NCI-H1417 treated with DMSO at 0.1 percent for 48 hours (cell line): Measurements from ENCODE around the gene HBA2.
"Not testable (repeated sequence)": the region's sequence is repeated elsewhere in the genome, so short reads cannot be mapped to it uniquely, and the experiment has no call there.

Source experiments
- DNase-seq: peaks from one replicate; lab custom pipeline; 2025; lab: John Stamatoyannopoulos, UW

HBA2 gene

DNA sequence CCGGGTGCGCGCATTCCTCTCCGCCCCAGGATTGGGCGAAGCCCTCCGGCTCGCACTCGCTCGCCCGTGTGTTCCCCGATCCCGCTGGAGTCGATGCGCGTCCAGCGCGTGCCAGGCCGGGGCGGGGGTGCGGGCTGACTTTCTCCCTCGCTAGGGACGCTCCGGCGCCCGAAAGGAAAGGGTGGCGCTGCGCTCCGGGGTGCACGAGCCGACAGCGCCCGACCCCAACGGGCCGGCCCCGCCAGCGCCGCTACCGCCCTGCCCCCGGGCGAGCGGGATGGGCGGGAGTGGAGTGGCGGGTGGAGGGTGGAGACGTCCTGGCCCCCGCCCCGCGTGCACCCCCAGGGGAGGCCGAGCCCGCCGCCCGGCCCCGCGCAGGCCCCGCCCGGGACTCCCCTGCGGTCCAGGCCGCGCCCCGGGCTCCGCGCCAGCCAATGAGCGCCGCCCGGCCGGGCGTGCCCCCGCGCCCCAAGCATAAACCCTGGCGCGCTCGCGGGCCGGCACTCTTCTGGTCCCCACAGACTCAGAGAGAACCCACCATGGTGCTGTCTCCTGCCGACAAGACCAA is at the start of gene HBA2:
TSS of gene HBA2 (plus strand) at position 503 of the 568 bp plus-strand sequence. CDS start at position 540, 37 bp downstream.
- DNase-seq = not testable (repeated sequence)

DNA sequence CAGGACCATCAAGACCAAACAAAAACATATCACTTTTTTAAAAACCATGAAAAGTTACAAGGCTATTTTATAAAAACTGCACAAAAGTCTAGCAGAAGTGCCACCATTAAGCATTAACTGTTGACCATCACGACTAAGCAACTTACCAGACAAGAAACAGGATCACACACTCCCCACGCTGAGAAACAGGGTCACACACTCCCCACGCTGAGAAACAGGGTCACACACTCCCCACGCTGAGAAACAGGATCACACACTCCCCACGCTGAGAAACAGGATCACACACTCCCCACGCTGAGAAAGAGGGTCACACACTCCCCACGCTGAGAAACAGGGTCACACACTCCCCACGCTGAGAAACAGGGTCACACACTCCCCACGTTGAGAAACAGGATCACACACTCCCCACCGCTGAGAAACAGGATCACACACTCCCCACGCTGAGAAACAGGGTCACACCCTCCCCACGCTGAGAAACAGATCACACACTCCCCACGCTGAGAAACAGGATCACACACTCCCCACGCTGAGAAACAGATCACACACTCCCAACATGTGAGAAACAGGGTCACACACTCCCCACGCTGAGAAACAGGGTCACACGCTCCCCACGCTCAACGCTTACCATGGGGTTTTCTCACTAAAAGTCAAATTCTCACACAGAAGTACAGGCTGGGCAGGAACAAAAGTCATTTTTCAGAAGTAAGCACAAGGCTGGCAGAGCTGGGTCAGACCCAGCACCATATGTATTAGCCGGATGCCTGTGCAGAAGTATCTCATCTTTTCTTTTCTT is 48.9 kb upstream of the HBA2 start:
- DNase-seq = not testable (repeated sequence)

DNA sequence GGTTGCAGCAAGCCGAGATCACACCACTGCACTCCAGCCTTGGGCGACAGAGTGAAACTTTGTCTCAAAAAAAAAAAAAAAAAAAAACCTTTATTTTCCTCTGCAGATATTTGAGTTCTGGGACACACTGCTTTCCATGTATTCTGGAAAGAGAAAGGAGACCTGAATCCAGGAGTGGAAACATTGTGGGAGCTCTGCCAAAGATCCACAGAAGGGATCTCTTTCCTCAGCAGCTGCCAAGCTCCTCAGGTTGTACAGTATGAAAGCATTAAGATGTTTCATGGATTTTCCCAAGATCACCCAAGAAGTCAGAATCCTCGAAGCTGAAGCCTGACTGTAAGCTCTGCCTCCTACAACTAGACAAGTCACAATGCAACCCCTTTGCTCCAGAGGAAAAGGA is 47.7 kb upstream of the HBA2 start:
- no peak for DNase-seq

DNA sequence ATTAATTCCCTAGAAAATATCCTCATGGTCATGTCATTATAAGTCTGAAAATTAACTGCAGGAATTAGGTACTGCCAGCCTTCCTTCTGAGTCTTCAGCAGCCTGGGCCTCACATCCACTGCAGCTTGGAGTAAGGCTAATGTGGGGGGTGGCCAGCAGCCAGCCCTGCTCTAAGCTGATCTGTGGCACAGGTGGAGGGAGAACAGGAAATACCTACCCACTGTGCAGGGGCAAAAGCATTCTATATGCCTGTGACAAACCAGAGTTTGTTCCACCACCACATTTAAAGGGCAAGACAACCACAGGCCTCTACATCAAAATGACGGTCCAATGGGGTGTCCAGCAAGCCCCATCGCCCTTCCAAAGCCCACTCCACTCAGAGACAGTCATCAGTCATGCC is 43.6 kb upstream of the HBA2 start:
- DNase-seq = no peak

DNA sequence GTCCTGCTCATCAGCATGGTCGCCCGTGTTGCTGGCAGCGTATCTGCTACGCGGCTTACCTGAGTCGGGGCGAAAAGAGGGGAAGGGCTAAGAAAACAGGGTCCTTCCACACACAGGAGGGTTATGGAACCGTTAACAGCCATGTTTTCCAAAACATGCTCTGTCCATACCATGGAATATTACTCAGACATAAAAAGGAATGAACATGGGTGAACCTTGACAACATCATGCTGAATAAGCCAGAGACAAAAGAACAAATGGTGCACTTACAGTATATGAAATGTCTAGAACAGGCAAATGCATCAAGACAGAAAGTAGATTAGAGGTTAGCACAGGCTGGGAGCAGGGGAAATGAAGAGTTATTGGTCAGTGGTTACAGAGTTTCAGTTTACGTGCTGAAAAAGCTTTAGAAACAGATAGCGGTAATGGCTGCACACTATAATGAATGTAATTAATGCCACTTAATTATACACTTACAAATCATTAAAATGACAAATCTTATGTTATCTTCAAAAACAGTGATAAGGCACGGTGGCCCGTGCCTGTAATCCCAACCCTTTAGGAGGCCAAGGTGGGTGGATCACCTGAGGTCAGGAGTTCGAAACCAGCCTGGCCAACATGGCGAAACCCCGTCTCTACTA is 42.0 kb upstream of the HBA2 start:
- no peak for DNase-seq

DNA sequence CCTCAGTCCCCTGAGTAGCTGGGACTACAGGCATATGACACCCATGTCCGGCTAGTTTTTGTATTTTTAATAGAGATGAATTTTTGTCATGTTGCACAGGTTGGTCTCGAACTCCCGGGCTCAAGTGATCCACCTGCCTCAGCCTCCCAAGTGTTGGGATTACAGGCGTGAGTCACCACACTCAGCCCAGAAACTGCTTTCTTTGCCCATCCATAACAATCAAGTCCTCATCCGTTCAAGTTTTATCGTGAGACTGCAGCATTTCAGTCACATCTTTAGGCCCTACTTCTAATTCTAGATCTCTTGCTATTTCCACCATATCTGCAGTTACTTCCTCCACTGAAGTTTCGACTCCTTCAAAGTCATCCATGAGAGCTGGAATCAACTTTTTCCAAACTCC is 40.6 kb upstream of the HBA2 start:
- DNase-seq = no peak

DNA sequence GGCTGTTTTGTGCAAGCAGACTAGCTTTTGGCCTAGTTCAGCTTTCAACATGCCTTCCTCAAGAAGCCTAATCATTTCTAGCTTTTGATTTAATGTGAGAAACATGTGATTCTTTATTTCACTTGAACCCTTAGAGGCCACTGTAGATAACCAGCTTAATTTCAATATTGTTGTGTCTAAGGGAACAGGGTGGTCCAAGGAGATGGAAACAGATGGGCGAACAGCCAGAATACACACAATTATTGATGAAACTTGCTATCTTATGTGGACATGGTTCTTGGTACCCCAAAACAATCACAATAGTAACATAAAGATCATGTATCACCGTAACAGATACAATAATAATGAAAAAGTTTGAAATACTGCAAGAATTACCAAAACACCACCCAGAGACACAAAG is 39.0 kb upstream of the HBA2 start:
- no peak for DNase-seq

DNA sequence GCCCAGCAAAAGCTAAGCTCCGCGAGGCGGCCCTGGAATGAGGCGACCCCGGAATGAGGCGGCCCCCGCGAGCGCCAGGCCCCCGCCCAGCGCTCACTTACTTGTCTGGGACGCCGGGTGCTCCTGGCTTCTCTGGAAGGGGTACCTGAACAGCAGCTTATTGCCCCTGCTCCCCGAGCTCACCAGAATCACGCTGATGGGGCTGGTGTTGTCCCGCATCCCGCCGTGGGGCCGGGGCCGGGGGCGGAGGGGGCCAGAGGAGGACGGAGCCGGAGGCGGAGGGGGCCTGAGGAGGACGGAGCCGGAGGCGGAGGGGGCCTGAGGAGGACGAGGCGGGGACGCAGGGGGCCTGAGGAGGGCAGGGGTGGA is 34.6 kb upstream of the HBA2 start:
- DNase-seq = no peak

DNA sequence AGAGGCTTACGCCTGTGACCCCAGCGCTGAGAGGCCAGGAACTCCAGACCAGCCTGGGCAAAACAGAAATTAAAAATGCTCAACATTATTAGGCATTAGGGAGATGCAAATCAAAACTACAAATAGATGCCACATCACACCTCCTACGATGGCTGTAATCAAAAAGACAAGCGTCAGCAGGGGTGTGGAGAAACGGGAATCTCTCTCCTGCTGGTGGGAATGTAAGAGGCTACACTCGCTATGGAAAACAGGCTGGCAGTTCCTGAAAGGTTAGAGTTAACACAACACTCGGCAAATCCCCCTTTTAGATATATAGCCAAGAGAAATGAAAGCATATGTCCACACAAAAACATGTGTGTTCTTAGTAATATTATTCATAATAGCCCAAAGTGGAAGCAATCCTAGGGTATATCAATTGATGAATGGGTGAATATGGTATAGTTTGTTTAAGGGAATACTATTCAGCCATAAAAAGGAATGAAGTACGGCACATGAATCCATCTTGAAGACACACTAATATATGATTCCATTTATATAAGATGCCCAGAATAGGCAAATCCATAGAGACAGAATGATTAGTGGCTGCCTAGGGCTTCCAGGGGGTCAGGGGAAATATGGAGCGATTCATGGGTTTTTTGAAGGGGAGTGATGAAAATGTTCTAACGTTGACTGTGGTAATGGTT is 32.4 kb upstream of the HBA2 start:
- DNase-seq = no peak

DNA sequence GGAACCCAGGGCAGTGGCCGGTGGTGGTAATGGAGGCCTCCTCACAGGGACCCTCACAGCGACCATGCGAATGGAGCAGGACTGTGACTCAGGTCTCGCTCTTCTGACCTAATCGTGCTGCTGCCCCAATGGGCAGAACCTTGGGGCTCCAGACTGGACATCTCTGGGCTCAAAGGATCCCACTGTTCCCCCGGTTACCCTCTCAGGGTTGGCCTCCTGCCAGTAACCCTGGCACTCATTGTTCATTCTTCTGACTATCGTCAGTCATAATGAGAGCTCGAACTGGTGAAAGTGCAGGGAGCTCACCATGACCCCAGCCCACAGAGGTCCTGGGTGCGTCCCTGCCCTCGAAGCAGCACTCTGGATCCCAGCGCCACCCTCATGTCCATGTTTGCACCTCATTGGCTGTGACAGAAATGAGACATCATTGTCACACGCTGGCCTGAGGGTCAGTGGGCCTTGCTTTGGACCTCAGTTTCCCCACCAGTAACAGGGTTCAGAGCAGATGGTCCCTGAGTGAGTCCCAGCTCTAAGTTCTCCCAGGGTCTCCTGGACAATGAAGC is 30.2 kb upstream of the HBA2 start:
- no peak for DNase-seq

DNA sequence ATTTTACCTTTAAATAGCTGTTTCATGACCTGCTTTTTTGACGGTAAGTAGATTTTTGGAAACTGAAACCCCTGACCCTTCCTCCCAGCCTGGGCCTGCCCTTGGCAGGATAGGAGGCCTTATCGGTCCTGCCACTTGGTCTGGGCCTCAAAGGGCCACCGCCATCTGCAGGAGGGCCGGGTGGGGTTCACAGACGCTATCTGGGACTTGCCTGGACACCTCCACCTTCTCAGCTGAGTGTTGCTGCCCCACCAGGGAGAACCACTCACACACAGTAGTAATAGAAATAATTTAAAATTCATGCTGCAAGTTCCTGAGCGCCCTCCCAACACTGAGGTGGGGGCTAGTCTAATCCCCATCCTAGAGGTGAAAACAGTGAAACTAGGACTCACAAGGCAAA is 29.6 kb upstream of the HBA2 start:
- no peak for DNase-seq

DNA sequence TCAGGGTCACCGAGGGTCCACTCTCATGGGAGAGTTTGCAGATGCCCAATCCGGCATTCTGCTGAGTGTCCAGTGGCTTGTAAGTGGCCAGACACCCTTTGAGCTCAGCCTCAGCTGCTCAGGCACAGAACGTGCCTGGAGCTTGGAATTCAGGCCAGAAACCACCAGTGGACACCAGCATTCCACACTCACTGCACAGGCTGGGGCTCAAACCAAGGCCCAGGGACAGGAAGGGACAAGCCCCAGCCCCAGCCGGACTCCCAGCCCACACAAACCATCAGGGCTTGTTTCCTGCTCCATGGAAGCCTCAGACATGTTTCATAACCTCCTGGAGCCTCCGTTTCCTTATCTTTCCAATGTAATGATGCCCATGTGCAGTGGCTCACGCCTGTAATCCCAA is 29.2 kb upstream of the HBA2 start:
- no peak for DNase-seq

DNA sequence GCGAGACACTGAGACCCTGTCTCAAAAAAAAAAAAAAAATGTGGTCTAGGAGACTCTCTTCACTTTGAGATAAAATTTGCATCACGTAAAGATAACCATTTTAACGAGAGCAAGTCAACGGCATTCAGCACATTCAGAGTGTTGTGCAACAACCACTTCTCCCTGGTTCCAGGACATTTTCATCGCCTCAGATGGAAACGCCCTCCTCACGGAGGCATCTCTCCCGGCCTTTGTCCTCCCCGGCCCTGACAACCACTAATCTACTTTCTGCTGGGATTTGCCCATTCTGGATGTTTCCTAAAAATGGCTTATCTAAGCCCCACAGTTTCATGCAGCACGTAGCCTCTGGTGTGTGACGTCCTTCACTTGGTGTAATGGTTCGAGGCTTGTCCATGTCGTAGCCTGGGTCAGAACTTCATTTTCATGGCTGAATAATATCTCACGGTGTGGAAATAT is 27.9 kb upstream of the HBA2 start:
- DNase-seq = no peak

DNA sequence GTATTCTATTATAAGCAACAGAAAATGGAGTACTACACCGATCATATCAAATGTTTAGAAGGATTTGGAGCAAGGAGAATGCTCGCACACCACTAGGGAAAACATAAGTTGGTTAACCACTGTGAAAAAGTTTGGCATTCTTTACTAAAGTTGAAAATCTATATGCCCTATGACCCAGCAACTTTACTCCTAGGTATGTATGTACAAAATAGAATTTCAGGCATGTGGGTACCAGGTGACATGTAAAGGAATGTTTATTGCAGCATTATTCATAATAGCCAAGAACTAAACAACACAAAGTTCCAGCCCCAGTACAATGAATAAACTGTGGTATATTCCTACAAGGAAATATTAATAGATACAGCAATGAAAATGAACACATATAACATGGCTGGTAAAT is 26.0 kb upstream of the HBA2 start:
- DNase-seq = no peak

DNA sequence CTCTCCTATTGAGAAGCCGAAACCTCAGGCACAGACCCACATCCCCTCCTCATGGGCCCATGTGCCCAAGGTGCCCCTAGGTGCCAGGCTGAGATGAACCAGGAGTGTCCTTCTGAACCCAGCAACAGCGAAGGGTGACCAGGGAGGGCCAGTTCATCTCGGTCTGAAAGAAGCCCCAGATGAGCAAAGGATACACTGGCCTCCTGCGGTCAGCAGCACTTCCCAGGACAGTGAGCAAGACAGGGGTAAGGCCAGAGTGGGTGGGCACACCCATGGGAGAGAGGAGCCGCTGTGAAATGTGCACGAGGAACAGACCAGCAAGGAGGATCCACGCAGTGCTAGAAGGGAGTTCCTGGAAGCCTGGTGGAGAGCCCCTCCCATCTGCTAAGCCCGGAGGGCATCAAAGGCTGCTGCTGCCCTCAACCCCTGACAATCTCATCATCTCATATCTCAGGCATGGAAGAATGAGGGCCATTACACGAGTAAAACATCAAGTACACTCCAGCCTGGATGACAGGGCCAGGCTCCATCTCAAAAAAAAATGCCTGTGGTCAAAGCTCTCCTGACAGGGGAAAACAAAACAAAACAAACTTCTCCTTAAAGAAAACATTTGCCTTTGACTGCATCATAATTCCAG is 23.5 kb upstream of the HBA2 start:
- DNase-seq = no peak

DNA sequence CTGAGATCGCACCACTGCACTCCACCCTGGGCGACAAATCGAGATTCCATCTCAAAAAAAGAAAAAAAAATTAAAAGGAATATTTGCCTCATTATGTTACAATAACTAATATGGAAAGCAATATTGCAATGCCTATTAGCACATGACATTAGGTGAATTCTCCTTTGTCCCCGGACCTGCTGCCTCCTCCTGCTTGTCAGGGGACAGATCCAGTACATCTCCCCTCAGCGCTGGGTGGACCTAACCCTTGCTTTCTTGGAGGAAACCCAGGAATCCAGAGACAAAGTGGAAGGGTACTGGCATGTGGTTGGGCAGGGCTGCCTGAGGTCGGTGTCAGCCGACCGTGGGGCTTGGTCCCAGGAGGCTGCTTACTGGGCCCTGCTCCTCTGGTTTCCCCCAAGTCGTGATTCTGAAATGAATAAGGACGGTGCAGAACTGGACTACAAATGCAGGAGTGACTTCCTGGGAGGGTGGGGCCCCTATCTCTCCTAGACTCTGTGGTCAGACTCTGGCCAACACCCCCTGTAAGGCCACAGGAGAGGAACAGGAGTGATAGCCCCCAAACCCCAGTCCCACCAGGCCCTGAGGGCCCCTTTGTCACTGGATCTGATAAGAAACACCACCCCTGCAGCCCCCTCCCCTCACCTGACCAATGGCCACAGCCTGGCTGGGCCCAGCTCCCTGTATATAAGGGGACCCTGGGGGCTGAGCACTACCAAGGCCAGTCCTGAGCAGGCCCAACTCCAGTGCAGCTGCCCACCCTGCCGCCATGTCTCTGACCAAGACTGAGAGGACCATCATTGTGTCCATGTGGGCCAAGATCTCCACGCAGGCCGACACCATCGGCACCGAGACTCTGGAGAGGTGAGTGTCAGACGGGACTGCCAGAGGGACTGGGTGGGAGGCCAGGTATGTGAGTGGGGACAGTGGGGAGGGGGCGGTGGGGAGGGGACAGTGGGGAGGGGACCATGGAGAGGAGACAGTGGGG is 20.2 kb upstream of the HBA2 start, which contains the start of gene HBZ:
TSS of gene HBZ (plus strand) at position 504 of the 988 bp plus-strand sequence. CDS start at position 770, 266 bp downstream.
- DNase-seq = no peak

DNA sequence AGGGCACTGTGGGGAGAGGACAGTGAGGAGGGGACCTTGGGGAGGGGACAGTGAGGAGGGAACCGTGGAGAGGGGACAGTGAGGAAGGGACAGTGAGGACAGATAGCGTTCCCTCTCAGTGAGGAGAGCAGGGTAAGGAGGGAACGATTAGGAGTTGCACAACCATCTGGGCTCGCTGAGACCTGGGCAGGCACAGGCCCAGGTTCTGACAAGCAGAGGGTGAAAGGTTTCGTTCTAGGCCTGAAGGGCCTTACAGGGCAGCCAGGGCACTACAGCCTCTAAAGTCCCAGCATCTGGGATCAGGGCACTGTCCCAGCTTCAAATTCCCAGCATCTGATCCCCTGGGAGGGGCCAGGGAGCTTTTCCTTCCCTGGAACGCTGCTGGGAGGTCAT is 19.6 kb upstream of the HBA2 start:
- not testable (repeated sequence) for DNase-seq

DNA sequence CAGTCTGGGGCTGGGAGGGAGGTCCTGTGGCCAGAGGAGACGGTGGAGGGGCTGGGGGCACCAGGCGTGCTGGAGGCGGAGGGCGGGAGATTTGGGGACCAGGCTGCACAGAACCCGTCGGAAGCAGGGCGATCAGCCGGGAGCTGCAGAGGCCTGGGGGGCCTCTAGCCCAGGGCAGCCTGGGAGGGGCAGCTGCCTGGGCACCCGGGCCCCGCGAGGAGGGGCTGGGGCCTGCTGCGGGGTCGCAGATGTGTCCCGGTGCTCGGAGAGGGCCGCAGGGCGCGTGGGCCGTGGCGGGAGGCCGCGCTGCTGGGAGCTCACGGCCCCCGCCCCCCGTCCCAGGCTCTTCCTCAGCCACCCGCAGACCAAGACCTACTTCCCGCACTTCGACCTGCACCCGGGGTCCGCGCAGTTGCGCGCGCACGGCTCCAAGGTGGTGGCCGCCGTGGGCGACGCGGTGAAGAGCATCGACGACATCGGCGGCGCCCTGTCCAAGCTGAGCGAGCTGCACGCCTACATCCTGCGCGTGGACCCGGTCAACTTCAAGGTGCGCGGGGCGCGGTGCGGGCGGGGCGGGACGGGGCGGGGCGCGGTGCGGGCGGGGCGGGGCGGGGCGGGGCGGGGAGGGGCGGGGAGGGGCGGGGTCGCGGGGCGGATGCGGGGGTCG is 19.0 kb upstream of the HBA2 start:
- DNase-seq = not testable (repeated sequence)

DNA sequence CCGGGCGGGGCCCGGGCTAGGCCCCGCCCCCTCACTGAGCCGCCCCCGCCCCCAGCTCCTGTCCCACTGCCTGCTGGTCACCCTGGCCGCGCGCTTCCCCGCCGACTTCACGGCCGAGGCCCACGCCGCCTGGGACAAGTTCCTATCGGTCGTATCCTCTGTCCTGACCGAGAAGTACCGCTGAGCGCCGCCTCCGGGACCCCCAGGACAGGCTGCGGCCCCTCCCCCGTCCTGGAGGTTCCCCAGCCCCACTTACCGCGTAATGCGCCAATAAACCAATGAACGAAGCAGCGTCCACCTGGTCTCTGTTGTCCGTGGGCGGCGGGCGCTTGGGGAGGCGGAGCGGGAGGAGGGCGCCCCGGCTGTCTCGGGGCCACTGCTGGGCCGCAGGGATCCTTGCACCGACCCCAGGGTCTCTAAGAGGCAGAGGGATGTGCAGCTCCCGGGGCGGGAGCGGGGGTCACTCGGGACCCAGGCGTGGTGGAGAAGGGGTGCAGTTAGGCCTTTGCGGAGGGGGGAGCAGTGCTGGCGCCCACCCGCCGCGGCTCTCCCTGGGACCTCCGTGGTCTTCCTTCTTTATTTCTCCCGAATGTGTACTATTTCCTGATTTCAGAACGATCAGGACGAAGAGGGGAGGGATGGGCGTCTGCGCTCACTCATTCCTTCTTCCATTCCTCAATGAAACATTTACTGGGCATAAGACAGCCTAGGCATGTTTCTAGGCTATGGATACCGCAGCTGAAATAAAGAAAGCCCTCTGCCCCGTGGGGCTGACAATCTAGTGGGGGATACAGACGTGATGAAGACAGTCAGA is 18.3 kb upstream of the HBA2 start:
- DNase-seq = no peak
